Kidney (tissue), 14 donors: ENCODE results near the gene FOXB2. TPM values are rescaled to one million over a fixed set of nuclear protein-coding genes. Genes with fewer than 3 reads are reported as not detected.

Experiments used
- DNase-seq, 5 donors: peaks; one replicate each; pipeline ENCODE4 v3.0.0-alpha.2; 2013 to 2020
- FAIRE-seq: peaks from 2 replicates; lab custom pipeline; 2012; peaks lifted over from hg19 to GRCh38; lab: Jason Lieb, UNC
- H3K27ac ChIP-seq, 2 donors: one replicate each; pipeline ENCODE4 v1.7.0; 2013; ENCODE audit warnings: low read depth in 2 of 2, low read length in 2 of 2, inconsistent platforms in 1 of 2
- H3K27me3 ChIP-seq: one replicate; pipeline ENCODE4 v1.7.1; 2013; ENCODE audit warnings: low read length, inconsistent platforms; ENCODE audit not compliant: control insufficient read depth, insufficient read depth
- H3K36me3 ChIP-seq, 3 donors: one replicate each; pipeline versions ENCODE4 v1.7.0 to v1.7.1; 2013; ENCODE audit warnings: low read length in 3 of 3, control low read depth in 1 of 3, inconsistent platforms in 1 of 3; ENCODE audit not compliant: insufficient read depth in 3 of 3, control insufficient read depth in 2 of 3
- H3K4me1 ChIP-seq, 3 donors: one replicate each; pipeline versions ENCODE4 v1.7.0 to v1.7.1; 2013; ENCODE audit warnings: low read length in 3 of 3, inconsistent platforms in 1 of 3, low read depth in 1 of 3; ENCODE audit not compliant: control insufficient read depth in 2 of 3, insufficient read depth in 2 of 3
- H3K4me3 ChIP-seq, 3 donors: one replicate each; pipeline versions ENCODE4 v1.7.0 to v1.8.1; 2013; ENCODE audit warnings: low read length in 3 of 3, control low read depth in 1 of 3, inconsistent platforms in 1 of 3
- H3K9ac ChIP-seq, 3 donors: one replicate each; pipeline versions ENCODE4 v1.7.0 to v1.7.1; 2013; ENCODE audit warnings: low read length in 3 of 3, control low read depth in 1 of 3, inconsistent platforms in 1 of 3
- H3K9me3 ChIP-seq, 3 donors: one replicate each; pipeline versions ENCODE4 v1.7.0 to v1.7.1; 2013; ENCODE audit warnings: low read length in 3 of 3, control low read depth in 1 of 3, inconsistent platforms in 1 of 3; ENCODE audit not compliant: control insufficient read depth in 2 of 3, insufficient read depth in 1 of 3
- CTCF ChIP-seq: IDR thresholded peaks from 3 replicates; pipeline ENCODE4 v1.5.1; 2012; ENCODE audit warnings: mild to moderate bottlenecking, moderate library complexity, borderline replicate concordance; ENCODE audit not compliant: insufficient read depth; ENCODE audit errors: extremely low read depth
- intact Hi-C: fragments of 100-400 bp; cut with DNase I; formaldehyde crosslinking; loops from one replicate; pipeline ENCODE4 v1.11.1; 2022
- polyA plus RNA-seq: library from polyadenylated mRNA; stranded (reverse); fragments of 350-450 nt; fragmentation: Illumina TruSeq; extraction: RNeasy Lipid Tissue Mini Kit (QIAGEN cat#74804); gene quantifications from one replicate; pipeline ENCODE4 v1.2.3, GENCODE V29; 2014; ENCODE audit warnings: low read depth, low replicate concordance; ENCODE audit not compliant: insufficient read depth
- total RNA-seq: library from RNA; stranded (reverse); fragmentation: NEBNext Ultra II Directional; extraction: Animal tissue kit (Norgen Biotek cat#: 25700); gene quantifications from one replicate; pipeline ENCODE4 v1.2.1, GENCODE V29; 2021
- donor health status: control.
- donor health status: control.
- donor health status: control.
- donor health status: control.
- donor health status: control.
- donor health status: DM: yes; HTN: yes; CAD: no.
- donor health status: Normal renal cell carcinoma (clear cell type).

FOXB2 gene
- total and polyA plus RNA-seq, 2 donors from 2014 or later = not detected

GRCh38 chr9:77016526-77017504 lies 2.6 kb upstream of the FOXB2 start:
- Histone ChIP-seq H3K9ac (no peak overlapping the region), H3K36me3 (no peaks in the 10 kb centered on the region), H3K27ac (no peak overlapping the region), H3K9me3 (no peaks in the 10 kb centered on the region), H3K27me3 (peaks cover 86% of the 10 kb centered on the region), H3K4me1 (peaks cover 0 to 10% (median 3%) of the 10 kb centered on the region in 3 donors), H3K4me3 (no peak overlapping the region)
- no peak for TF ChIP-seq CTCF
- FAIRE-seq (no peak), DNase-seq (peak in 4 of 5 donors; percentile 20 to 49 (median 34))
- intact Hi-C loops = no loop called here

GRCh38 chr9:77017505-77017894 lies 2.0 kb upstream of the FOXB2 start:
- no peak for FAIRE-seq
- H3K9me3 ChIP-seq = no peaks in the 10 kb centered on the region
- intact Hi-C loops = no loop called here
- H3K27me3 ChIP-seq = peaks cover 88% of the 10 kb centered on the region
- DNase-seq = no peak
- TF ChIP-seq CTCF = no peak
- peaks cover 0 to 13% (median 5%) of the 10 kb centered on the region in 3 donors for H3K4me1 ChIP-seq
- no peak overlapping the region for H3K4me3 ChIP-seq
- no peak overlapping the region for H3K27ac ChIP-seq
- no peak overlapping the region for H3K9ac ChIP-seq
- H3K36me3 ChIP-seq = no peaks in the 10 kb centered on the region

GRCh38 chr9:77018058-77018968 lies 1.1 kb upstream of the FOXB2 start:
- no peaks in the 10 kb centered on the region for H3K36me3 ChIP-seq
- FAIRE-seq (no peak), DNase-seq (peak; percentile 49 to 72 (median 53))
- intact Hi-C loops = no loop called here
- TF ChIP-seq CTCF = no peak
- no peaks in the 10 kb centered on the region for H3K9me3 ChIP-seq
- peaks cover 0 to 13% (median 5%) of the 10 kb centered on the region in 3 donors for H3K4me1 ChIP-seq
- H3K4me3 ChIP-seq = no peak overlapping the region
- H3K27me3 ChIP-seq = peaks cover 86% of the 10 kb centered on the region
- H3K9ac ChIP-seq = no peak overlapping the region
- no peak overlapping the region for H3K27ac ChIP-seq
